ENCODE data around the gene EHF.

Gene EHF

DNA sequence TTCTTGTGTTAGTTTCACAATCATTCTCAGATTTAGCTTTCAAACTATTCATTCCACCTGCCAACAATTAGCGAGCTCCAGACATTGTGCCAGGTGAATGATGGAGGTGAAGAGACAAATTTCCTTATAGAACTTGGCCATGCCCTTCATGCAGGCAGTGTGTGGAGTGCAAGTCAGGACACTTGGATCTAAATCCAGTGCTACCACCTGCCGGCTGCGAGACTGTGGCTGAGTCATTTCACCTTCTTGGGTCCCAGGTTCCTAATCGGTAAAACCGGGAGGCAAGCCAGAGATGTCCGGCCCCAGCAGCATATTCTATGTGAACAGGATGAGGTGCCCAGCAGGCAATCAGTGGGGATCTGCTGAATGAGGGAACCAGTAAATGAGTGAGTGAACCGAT is 18.6 kb upstream of the EHF start:
- no peak overlapping the region for H3K27ac ChIP-seq
- TF ChIP-seq ZFX (IDR thresholded peaks at IDR 0.05; ENCODE audit: borderline replicate concordance) (no peak), CTCF (IDR thresholded peaks at IDR 0.05) (no peak)

DNA sequence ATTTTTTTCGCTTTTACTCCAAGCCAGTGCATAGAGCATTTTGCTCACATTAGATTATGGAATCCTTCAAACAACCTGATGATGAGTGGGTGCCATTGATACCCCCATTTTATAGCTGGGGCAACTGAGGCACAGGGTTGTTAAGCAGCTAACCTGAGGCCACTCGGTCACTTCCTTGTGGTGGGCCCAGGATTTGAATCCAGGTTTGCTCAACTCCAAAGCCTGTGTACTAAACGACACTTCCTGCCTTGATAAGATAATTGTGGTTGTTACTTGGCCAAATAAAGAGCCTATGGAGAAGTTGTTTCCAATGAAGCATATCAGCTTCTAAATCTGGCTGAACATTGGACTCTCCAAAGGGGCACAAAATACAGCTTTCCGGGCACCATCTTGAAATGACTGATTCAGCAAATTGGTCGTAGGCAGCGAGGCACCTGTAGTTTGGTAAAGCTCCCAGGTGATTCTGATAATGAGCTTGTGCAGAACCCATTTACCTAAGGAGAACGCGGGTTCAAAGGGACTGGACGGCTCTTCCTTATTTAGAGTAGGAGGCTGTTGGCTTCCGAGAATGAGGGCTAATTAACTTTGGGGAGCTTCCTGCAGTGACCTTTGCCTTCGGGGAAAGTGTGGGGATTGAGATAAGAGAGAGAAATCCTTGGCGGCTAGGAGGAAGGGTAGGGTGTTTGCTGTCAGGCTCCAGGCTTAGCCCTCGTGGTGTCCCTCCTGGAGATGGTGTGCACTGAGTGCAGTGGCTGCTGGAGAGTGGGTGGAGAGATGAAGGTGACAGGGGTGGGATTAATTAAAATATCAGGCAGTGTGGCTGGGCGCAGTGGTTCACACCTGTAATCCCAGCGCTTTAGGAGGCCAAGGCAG is 17.5 kb upstream of the EHF start:
- TF ChIP-seq CTCF (IDR thresholded peaks at IDR 0.05) (no peak), ZFX (IDR thresholded peaks at IDR 0.05; ENCODE audit: borderline replicate concordance) (no peak)
- no peak overlapping the region for H3K27ac ChIP-seq

GRCh38 chr11:34604145-34604544 is 16.7 kb upstream of the EHF start:
- H3K27ac ChIP-seq: no peak overlapping the region
- TF ChIP-seq ZFX (IDR thresholded peaks at IDR 0.05; ENCODE audit: borderline replicate concordance) (no peak), CTCF (IDR thresholded peaks at IDR 0.05) (no peak)

DNA sequence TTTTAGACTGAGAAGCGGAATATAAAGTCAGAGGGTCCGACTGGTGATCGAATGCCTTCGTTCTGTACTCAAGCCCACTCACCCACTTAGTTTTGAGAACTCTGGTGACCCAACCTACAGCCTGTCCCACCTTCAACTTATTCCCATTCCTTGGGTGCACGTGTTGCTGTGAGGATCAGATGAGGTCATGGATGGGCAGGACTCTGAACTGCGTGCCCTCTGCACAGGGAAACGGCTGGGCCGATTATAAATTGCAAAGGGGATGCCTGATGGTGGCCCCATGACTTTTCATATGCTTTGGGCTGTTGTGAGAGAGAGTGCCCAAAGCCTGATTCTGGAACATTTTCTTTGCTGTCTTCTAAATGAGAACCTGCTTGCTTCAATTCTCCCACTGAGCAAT is 16.0 kb upstream of the EHF start:
- no peak overlapping the region for H3K27ac ChIP-seq
- TF ChIP-seq CTCF (IDR thresholded peaks at IDR 0.05) (no peak), ZFX (IDR thresholded peaks at IDR 0.05; ENCODE audit: borderline replicate concordance) (no peak)

- H3K27ac ChIP-seq: no peak overlapping the region
- no peak for TF ChIP-seq CTCF (IDR thresholded peaks at IDR 0.05)
- no peak for TF ChIP-seq ZFX (IDR thresholded peaks at IDR 0.05; ENCODE audit: borderline replicate concordance)
These were observed 15.2 kb upstream of the EHF start for GRCh38 chr11:34605481-34606325.

GRCh38 chr11:34606326-34607120 is 14.4 kb upstream of the EHF start:
- no peak for TF ChIP-seq ZFX (IDR thresholded peaks at IDR 0.05; ENCODE audit: borderline replicate concordance)
- no peak for TF ChIP-seq CTCF (IDR thresholded peaks at IDR 0.05)
- no peak overlapping the region for H3K27ac ChIP-seq

Data from 22Rv1 (cell line).